ENCODE results near the gene MAGI2.

GRCh38 chr7:78047800-78048199 lies 1405.7 kb downstream of the MAGI2 start:
- TF ChIP-seq POLR2A (IDR thresholded peaks at IDR 0.05) (no peak), CTCF (IDR thresholded peaks at IDR 0.05) (no peak)
